WTC11 (cell line): Measurements from ENCODE around the gene TNIK.

ENCODE experiments used
- ZBTB21 ChIP-seq: sonication (generic); formaldehyde crosslinking; IDR thresholded peaks from 2 replicates; pipeline ENCODE4 v1.8.1; 2023; ENCODE audit warnings: mild to moderate bottlenecking, missing genetic modification reagents, borderline replicate concordance
- ZNF138 ChIP-seq: sonication (generic); formaldehyde crosslinking; conservative IDR thresholded peaks from 2 replicates; pipeline ENCODE4 v1.8.1; 2022; ENCODE audit warnings: mild to moderate bottlenecking, moderate library complexity, missing genetic modification reagents

DNA sequence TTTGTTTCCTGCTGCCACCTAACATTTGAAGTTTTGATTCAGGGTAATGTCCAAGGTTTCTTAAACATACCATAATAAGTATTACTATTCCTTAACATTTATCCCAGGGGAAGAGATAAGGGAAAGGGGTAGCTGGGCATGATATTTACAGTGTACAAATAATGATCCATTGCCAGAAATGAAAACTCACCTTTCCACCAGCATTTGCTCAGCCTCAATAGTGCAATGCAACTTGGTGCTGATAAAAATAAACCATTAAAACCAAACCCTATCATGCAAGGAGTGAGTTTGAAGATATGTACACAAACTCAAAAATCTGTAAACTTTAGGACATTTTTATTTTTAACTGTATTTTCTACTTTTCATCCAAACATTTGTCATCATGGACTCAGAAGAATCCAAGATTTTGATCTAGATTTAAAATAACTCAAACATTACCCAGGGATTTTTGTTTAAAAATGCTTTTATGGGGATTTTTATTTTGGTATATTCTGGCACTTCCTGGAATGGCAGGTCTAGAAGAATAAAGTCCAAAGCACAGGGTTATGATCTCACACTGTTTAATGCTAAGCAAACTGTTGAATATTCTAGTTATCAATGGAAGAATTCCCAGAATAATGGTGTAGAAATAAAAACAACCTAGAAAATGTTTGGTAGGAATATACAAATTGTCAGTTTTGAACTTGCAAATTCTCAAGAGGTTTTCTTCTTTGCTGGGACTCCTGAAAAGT is 401.2 kb downstream of the TNIK start:
- no peak for TF ChIP-seq ZNF138
- TF ChIP-seq ZBTB21 (CRISPR knock-in tag), result no peak
